ENCODE data around the gene PRRG1. TPM values are rescaled to one million over a fixed set of nuclear protein-coding genes. Genes with fewer than 3 reads are reported as not detected.

The PRRG1 gene
- total RNA-seq, 2 donors from 2014 or later = 5.4 to 15.0 TPM

DNA sequence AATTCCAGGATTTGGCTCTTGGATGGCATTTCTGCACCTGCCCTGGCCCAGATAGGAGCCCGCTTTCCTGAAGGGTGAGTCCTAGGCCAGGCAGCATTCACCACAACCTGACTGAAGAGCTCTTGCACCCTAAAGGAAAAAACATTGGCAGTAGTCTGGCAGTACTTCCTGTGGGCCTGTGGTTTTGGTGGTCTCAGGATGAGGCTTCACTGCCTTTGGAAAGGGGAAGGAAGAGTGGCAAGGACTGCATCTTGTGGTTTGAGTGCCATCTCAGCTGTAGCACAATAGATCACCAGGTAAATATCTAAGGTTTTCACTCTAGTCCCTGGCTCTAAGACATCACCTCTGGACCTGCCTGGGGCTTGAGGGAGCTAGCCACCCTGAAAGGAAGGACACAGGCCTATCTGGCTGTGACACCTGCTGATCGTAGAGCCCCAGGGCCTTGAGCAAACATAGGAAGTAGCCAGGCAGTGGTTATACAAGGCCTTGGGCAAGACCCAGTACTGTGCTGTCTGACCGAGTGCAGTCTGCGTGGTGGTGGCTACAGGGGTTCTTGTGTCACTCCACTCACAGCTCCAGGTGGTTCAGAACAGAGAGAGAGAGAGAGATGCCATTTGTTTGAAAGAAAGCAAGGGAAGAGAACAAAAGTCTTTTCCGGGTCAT lies 28.5 kb upstream of the PRRG1 start:
- H3K9me3 ChIP-seq = no peaks in the 10 kb centered on the region
- no peak overlapping the region for H3K4me3 ChIP-seq
- H3K27me3 ChIP-seq = no peaks in the 10 kb centered on the region
- no peaks in the 10 kb centered on the region for H3K4me1 ChIP-seq
- no peak overlapping the region for H3K9ac ChIP-seq (ENCODE audit: low read depth in 2 of 2, low read length in 2 of 2)
- no peak overlapping the region for H3K27ac ChIP-seq
- DNase-seq = no peak
- H3K36me3 ChIP-seq = no peaks in the 10 kb centered on the region
- no peak for TF ChIP-seq CTCF (IDR thresholded peaks at IDR 0.05)
- intact Hi-C loops (cut with DNase I) = no loop called here

- no peak for DNase-seq
- TF ChIP-seq CTCF (IDR thresholded peaks at IDR 0.05) = no peak
- Histone ChIP-seq H3K36me3 (no peaks in the 10 kb centered on the region), H3K4me3 (no peak overlapping the region), H3K9ac (ENCODE audit: low read depth in 2 of 2, low read length in 2 of 2) (no peak overlapping the region), H3K27ac (no peak overlapping the region), H3K4me1 (no peaks in the 10 kb centered on the region), H3K27me3 (no peaks in the 10 kb centered on the region), H3K9me3 (no peaks in the 10 kb centered on the region)
- intact Hi-C loops (cut with DNase I) = no loop called here
These were observed 18.5 kb upstream of the PRRG1 start for GRCh38 chrX:37330642-37331041.

GRCh38 chrX:37331546-37331945 lies 17.6 kb upstream of the PRRG1 start:
- Histone ChIP-seq H3K36me3 (no peaks in the 10 kb centered on the region), H3K9ac (ENCODE audit: low read depth in 2 of 2, low read length in 2 of 2) (no peak overlapping the region), H3K27ac (no peak overlapping the region), H3K9me3 (no peaks in the 10 kb centered on the region), H3K4me3 (no peak overlapping the region), H3K27me3 (no peaks in the 10 kb centered on the region), H3K4me1 (no peaks in the 10 kb centered on the region)
- DNase-seq = no peak
- TF ChIP-seq CTCF (IDR thresholded peaks at IDR 0.05) = no peak
- intact Hi-C loops (cut with DNase I) = no loop called here

- intact Hi-C loops (cut with DNase I) = no loop called here
- H3K27ac ChIP-seq = no peak overlapping the region
- H3K27me3 ChIP-seq = no peaks in the 10 kb centered on the region
- no peak overlapping the region for H3K4me3 ChIP-seq
- no peaks in the 10 kb centered on the region for H3K36me3 ChIP-seq
- no peak for DNase-seq
- H3K9me3 ChIP-seq = no peaks in the 10 kb centered on the region
- H3K4me1 ChIP-seq = no peaks in the 10 kb centered on the region
- no peak overlapping the region for H3K9ac ChIP-seq (ENCODE audit: low read depth in 2 of 2, low read length in 2 of 2)
- TF ChIP-seq CTCF (IDR thresholded peaks at IDR 0.05) = no peak
These were observed 17.1 kb upstream of the PRRG1 start for GRCh38 chrX:37332055-37332454.

DNA sequence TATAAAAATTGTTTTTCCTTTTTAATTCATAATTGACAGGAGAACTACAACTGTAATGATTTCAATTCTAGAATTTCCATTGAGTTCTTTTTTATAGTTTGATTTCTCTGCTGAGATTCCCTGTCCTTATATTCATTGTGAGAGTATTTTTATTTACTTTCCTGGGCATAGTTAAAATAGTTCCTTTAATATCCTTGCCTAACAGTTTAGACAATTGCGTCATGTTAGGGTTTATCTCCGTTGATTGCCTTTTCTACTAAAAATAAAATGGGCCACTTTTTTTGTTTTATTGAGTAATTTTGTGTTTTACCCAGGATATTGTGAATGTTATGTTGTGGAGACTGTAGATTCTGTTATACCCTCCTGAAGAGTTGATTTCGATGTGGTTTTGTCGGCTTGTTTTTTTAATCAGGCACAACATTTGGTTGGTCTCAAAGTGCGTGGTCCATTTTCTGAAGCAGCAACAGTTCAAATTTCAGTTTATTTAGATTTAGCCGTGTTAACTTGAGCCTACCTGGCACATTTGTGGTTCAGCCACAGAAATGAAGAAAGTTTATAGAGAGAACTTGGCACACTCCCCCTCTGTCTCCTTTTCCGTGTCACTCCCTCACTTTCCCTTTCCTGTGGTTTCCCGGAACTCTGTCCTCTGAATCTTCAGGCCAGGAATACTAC lies 16.0 kb upstream of the PRRG1 start:
- Histone ChIP-seq H3K4me3 (no peak overlapping the region), H3K27me3 (no peaks in the 10 kb centered on the region), H3K36me3 (no peaks in the 10 kb centered on the region), H3K9ac (ENCODE audit: low read depth in 2 of 2, low read length in 2 of 2) (no peak overlapping the region), H3K9me3 (no peaks in the 10 kb centered on the region), H3K27ac (no peak overlapping the region), H3K4me1 (no peaks in the 10 kb centered on the region)
- no peak for TF ChIP-seq CTCF (IDR thresholded peaks at IDR 0.05)
- intact Hi-C loops (cut with DNase I) = no loop called here
- no peak for DNase-seq
